ENCODE data around the gene FAM187B.
A peak's percentile ranks its signal among the peaks of the same experiment; 100 is the strongest.

The FAM187B gene

DNA sequence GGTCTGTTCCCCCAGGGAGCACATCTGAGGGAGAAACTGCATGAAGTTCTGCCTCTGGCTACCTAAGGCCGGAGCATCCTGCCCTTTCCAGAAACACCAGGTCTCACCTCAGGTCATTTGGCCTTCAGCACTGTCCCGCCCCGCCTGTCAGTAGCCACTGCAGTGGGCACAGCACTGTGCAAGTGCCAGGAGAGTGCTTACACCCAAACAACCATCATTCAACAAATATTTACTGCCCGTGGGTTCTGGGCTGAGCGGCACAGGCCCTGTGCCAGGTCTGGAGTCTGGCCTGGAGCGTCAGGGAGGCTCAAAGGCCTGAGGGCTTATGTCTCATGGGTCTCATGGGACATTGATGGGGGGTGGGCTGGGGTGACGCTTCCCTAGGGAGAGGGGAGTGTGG lies 43.0 kb upstream of the FAM187B start:
- in situ Hi-C loops (cut with HindIII; ENCODE audit: low sequenced_read_pairs), result no loop called here
- no peak for TF ChIP-seq CTCF (IDR thresholded peaks at IDR 0.05; ENCODE audit: low read depth, low read length, missing control alignments)
- H3K4me3 ChIP-seq (ENCODE audit: low read depth, low read length), result no peak overlapping the region
- DNase-seq (ENCODE audit: low read depth), result no peak

DNA sequence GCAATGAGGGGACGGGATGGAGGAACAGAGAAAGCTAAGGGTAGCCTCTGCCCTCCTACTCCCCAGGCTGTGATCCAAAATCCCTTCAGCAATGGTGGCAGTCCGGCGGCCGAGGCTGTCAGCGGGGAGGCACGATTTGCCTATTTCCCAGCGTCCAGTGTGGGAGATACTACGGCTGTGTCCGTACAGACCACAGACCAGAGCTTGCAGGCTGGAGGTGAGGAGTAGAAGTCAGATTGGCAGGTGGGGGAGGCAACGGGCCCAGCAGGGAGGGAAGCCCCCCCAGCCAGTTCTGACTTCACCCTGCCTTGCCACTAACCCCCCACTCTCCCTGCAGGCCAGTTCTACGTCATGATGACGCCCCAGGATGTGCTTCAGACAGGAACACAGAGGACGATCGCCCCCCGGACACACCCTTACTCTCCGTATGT lies 41.9 kb upstream of the FAM187B start:
- in situ Hi-C loops (cut with HindIII; ENCODE audit: low sequenced_read_pairs), result no loop called here
- no peak overlapping the region for H3K4me3 ChIP-seq (ENCODE audit: low read depth, low read length)
- no peak for DNase-seq (ENCODE audit: low read depth)
- TF ChIP-seq CTCF (IDR thresholded peaks at IDR 0.05; ENCODE audit: low read depth, low read length, missing control alignments), result no peak

DNA sequence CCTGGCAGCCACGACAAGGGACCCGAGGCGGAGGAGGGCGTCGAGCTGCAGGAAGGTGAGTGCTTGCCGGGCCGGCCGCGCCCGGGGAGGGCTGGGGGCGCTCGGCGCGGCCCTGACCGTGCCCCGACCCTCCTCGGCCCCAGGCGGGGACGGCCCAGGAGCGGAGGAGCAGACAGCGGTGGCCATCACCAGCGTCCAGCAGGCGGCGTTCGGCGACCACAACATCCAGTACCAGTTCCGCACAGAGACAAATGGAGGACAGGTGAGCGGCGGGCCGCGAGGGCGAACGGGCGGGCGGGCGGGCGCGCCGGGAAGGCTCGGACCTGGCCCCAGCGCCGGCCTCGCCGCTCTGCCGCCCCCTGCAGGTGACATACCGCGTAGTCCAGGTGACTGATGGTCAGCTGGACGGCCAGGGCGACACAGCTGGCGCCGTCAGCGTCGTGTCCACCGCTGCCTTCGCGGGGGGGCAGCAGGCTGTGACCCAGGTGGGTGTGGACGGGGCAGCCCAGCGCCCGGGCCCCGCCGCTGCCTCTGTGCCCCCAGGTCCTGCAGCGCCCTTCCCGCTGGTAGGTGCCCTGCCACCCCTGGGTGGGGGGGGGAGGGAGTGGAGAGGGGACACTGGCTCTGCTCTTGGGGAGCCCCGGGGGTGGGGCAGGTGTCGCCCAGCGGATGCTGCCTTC lies 41.0 kb upstream of the FAM187B start:
- peak; percentile 58 for TF ChIP-seq CTCF (IDR thresholded peaks at IDR 0.05; ENCODE audit: low read depth, low read length, missing control alignments)
- DNase-seq (ENCODE audit: low read depth), result peak; percentile 71
- H3K4me3 ChIP-seq (ENCODE audit: low read depth, low read length), result peak overlapping the region; percentile 85
- in situ Hi-C loops (cut with HindIII; ENCODE audit: low sequenced_read_pairs), result no loop called here

GRCh38 chr19:35268536-35269437 lies 40.2 kb upstream of the FAM187B start, which contains the start of gene USF2:
USF2 (plus strand) TSS chr19:35268962; CDS start chr19:35269102, 140 bp downstream.
- no peak for DNase-seq (ENCODE audit: low read depth)
- peak within 1 kb of the TSS; percentile 85 for H3K4me3 ChIP-seq (ENCODE audit: low read depth, low read length)
- in situ Hi-C loops (cut with HindIII; ENCODE audit: low sequenced_read_pairs), result no loop called here
- no peak for TF ChIP-seq CTCF (IDR thresholded peaks at IDR 0.05; ENCODE audit: low read depth, low read length, missing control alignments)

DNA sequence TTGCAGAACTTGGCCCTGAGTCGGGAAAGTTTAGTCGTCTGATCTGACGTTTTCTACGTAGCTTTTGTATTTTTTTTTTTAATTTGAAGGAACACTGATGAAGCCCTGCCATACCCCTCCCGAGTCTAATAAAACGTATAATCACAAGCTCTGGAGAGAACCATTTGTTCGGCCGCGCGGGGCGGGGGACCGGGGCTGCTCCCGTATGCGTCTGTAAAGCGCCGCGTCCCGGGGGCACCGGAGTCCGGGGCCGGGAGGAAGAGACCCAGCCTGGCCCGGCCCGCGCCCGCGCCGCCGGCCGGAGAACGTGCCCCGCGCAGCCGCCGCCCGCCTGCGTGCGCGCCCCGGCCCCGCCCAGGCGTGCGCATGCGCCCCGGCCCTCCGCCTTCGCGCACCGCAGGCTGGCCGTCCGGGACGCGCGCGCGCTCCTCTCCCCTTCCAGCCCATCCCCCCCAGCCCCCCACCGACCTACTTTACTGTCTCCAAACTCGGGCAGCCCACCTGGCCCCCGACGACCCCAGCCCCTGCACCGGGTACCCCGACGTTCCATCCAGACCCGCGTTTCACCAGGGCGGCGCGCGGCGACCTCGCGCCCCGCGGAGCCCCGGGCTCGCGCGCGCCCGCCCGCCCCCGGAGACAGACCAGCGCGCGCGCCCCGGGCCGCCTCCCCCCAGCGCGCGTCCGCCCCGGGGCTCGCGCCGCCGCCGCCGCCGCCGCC lies 39.4 kb upstream of the FAM187B start:
- DNase-seq (ENCODE audit: low read depth), result no peak
- in situ Hi-C loops (cut with HindIII; ENCODE audit: low sequenced_read_pairs), result no loop called here
- no peak for TF ChIP-seq CTCF (IDR thresholded peaks at IDR 0.05; ENCODE audit: low read depth, low read length, missing control alignments)
- H3K4me3 ChIP-seq (ENCODE audit: low read depth, low read length), result peak overlapping the region; percentile 85

- TF ChIP-seq CTCF (IDR thresholded peaks at IDR 0.05; ENCODE audit: low read depth, low read length, missing control alignments), result no peak
- in situ Hi-C loops (cut with HindIII; ENCODE audit: low sequenced_read_pairs), result no loop called here
- no peak for DNase-seq (ENCODE audit: low read depth)
- H3K4me3 ChIP-seq (ENCODE audit: low read depth, low read length), result peak overlapping the region; percentile 85
Observed at GRCh38 chr19:35267353-35267817, 38.8 kb upstream of the FAM187B start.

Measured in astrocyte of the cerebellum (primary cell).